HepG2 (cell line): Measurements from ENCODE around the gene FOXA3. TPM values are rescaled to one million over a fixed set of nuclear protein-coding genes. Genes with fewer than 3 reads are reported as not detected.
A peak's percentile ranks its signal among the peaks of the same experiment; 100 is the strongest.

Experiments used
- CHCHD3 ChIP-seq: sonication (generic); formaldehyde crosslinking; IDR thresholded peaks from 2 replicates; pipeline ENCODE4 v1.8.0; 2022; ENCODE audit warnings: mild to moderate bottlenecking, missing genetic modification reagents, moderate library complexity
- CSRNP2 ChIP-seq: sonication (generic); formaldehyde crosslinking; conservative IDR thresholded peaks from 2 replicates; pipeline ENCODE4 v1.8.0; 2022; ENCODE audit warnings: low read depth, missing genetic modification reagents
- FOSL2 ChIP-seq: sonication (generic); formaldehyde crosslinking; IDR thresholded peaks from 2 replicates; pipeline ENCODE4 v1.4.0; 2020; ENCODE audit warnings: missing genetic modification reagents
- HES4 ChIP-seq: sonication (generic); formaldehyde crosslinking; IDR thresholded peaks from 2 replicates; pipeline ENCODE4 v1.9.0; 2021; ENCODE audit warnings: mild to moderate bottlenecking, missing genetic modification reagents, borderline replicate concordance
- KLF9 ChIP-seq: IDR thresholded peaks from 2 replicates; pipeline ENCODE4 v1.6.1; 2016; ENCODE audit warnings: low read depth
- NFE2L2 ChIP-seq: fragments of 150-350 bp; IDR thresholded peaks from 2 replicates; pipeline ENCODE4 v1.6.1; 2014; ENCODE audit warnings: low read length
- NPAS2 ChIP-seq: sonication (generic); formaldehyde crosslinking; IDR thresholded peaks from 2 replicates; pipeline ENCODE4 v1.8.0; 2022; ENCODE audit warnings: mild to moderate bottlenecking, missing genetic modification reagents, borderline replicate concordance
- PCBP1 ChIP-seq: fragments of 200-400 bp; formaldehyde crosslinking; IDR thresholded peaks from 2 replicates; pipeline ENCODE4 v1.6.1; 2017; ENCODE audit warnings: mild to moderate bottlenecking, low read depth, low read length, borderline replicate concordance
- PHF20 ChIP-seq: sonication (generic); formaldehyde crosslinking; IDR thresholded peaks from 2 replicates; pipeline ENCODE4 v1.5.0; 2020; ENCODE audit warnings: mild to moderate bottlenecking, missing genetic modification reagents
- PHF5A ChIP-seq: IDR thresholded peaks from one replicate; pipeline ENCODE4 v1.6.1; 2018; ENCODE audit warnings: low read depth, missing genetic modification reagents; ENCODE audit not compliant: unreplicated experiment
- PLSCR1 ChIP-seq: sonication (generic); formaldehyde crosslinking; IDR thresholded peaks from 2 replicates; pipeline ENCODE4 v1.5.0; 2020; ENCODE audit warnings: missing genetic modification reagents, mild to moderate bottlenecking, borderline replicate concordance
- SIX1 ChIP-seq: sonication (generic); formaldehyde crosslinking; IDR thresholded peaks from 2 replicates; pipeline ENCODE4 v1.4.0; 2020; ENCODE audit warnings: missing genetic modification reagents, borderline replicate concordance
- SP1 ChIP-seq, 2 experiments: fragments of 450-650 bp in 1 of 2; sonication (generic) in 1 of 2; formaldehyde crosslinking in 1 of 2; IDR thresholded peaks; 2 replicates each; pipeline versions ENCODE4 v1.4.0 to v1.6.1; 2016 to 2020; ENCODE audit warnings: missing genetic modification reagents in 1 of 2
- TBX3 ChIP-seq: fragments of 450-650 bp; IDR thresholded peaks from 2 replicates; pipeline ENCODE4 v1.6.1; 2017; ENCODE audit warnings: antibody characterized with exemption, mild to moderate bottlenecking, inconsistent platforms, borderline replicate concordance
- ZMYM4 ChIP-seq: sonication (generic); formaldehyde crosslinking; IDR thresholded peaks from 2 replicates; pipeline ENCODE4 v1.8.1; 2023; ENCODE audit warnings: mild to moderate bottlenecking, missing genetic modification reagents
- ZNF205 ChIP-seq: IDR thresholded peaks from 2 replicates; pipeline ENCODE4 v1.6.1; 2018; ENCODE audit warnings: missing biosample characterization, missing genetic modification reagents
- ZNF274 ChIP-seq: sonication (generic); formaldehyde crosslinking; IDR thresholded peaks from 2 replicates; pipeline ENCODE4 v1.5.1; 2020; ENCODE audit warnings: mild to moderate bottlenecking, missing genetic modification reagents
- ZNF547 ChIP-seq: sonication (generic); formaldehyde crosslinking; IDR thresholded peaks from 2 replicates; pipeline ENCODE4 v1.5.1; 2020; ENCODE audit warnings: mild to moderate bottlenecking, missing genetic modification reagents
- ZNF549 ChIP-seq: sonication (generic); formaldehyde crosslinking; IDR thresholded peaks from 2 replicates; pipeline ENCODE4 v1.5.0; 2020; ENCODE audit warnings: missing genetic modification reagents
- ZNF558 ChIP-seq: sonication (generic); formaldehyde crosslinking; IDR thresholded peaks from 2 replicates; pipeline ENCODE4 v1.9.0; 2022; ENCODE audit warnings: mild to moderate bottlenecking, missing genetic modification reagents, borderline replicate concordance
- ZNF570 ChIP-seq: sonication (generic); formaldehyde crosslinking; IDR thresholded peaks from 2 replicates; pipeline ENCODE4 v1.4.0; 2020; ENCODE audit warnings: mild to moderate bottlenecking, missing genetic modification reagents, borderline replicate concordance
- ZNF609 ChIP-seq: sonication (generic); formaldehyde crosslinking; IDR thresholded peaks from 2 replicates; pipeline ENCODE4 v1.4.0; 2020; ENCODE audit warnings: mild to moderate bottlenecking, missing genetic modification reagents, borderline replicate concordance
- polyA plus RNA-seq, 8 experiments: library from polyadenylated mRNA; depleted of rRNA in 3 of 8; stranded (reverse) in 7 of 8; unstranded in 1 of 8; fragments of >200 nt; fragmentation: Illumina TruSeq in 4 of 8; extraction: Trizol in 4 of 8; gene quantifications; 2 replicates each; pipeline versions ENCODE4 v1.2.1 to v1.2.3, GENCODE V29; 2011 to 2016; ENCODE audit warnings: low read depth in 4 of 8, missing spikeins in 1 of 8, mixed read lengths in 1 of 8; ENCODE audit not compliant: insufficient read depth in 1 of 8
- total RNA-seq, 5 experiments: library from RNA; depleted of rRNA; stranded (reverse); fragments of >200 nt; fragmentation: Illumina TruSeq; extraction: Trizol; gene quantifications; 2 replicates each; pipeline ENCODE4 v1.2.3, GENCODE V29; 2016; ENCODE audit warnings: low read depth in 1 of 5

Gene FOXA3
- total and polyA plus RNA-seq, 2 of the 13 experiments (the other 11 are each of a cell fraction or from before 2014, with no cell fraction given): 29.8 to 47.6 TPM

GRCh38 chr19:45882652-45883585, 18.8 kb downstream of the FOXA3 start (continued):
- peak; percentile 77 for TF ChIP-seq ZNF609
- no peak; the same call in 1 of the 2 replicates for TF ChIP-seq ZMYM4
- peak; percentile 47; the same call in 1 of the 2 replicates for TF ChIP-seq TBX3
- peak; percentile 66; the same call in 1 of the 2 replicates for TF ChIP-seq PCBP1
- no peak for TF ChIP-seq HES4 (CRISPR knock-in tag)
- TF ChIP-seq ZNF274 (CRISPR knock-in tag): peak; percentile 56; the same call in 1 of the 2 replicates
- TF ChIP-seq SP1 (IDR thresholded peaks at IDR 0.05): no peak
- TF ChIP-seq SP1 (CRISPR knock-in tag; IDR thresholded peaks at IDR 0.05): peak; percentile 97
- no peak for TF ChIP-seq ZNF549 (CRISPR knock-in tag)
- TF ChIP-seq PHF5A (CRISPR knock-in tag): peak; percentile 52
- TF ChIP-seq KLF9: no peak
- peak; percentile 71 for TF ChIP-seq ZNF205 (CRISPR knock-in tag)
- no peak for TF ChIP-seq NFE2L2
- 0 out of 2 replicates have a peak, but pooled peaks have one; percentile 19 for TF ChIP-seq PLSCR1 (CRISPR knock-in tag)
- no peak for TF ChIP-seq ZNF570 (CRISPR knock-in tag)
- 0 out of 2 replicates have a peak, but pooled peaks have one; percentile 27 for TF ChIP-seq ZNF547 (CRISPR knock-in tag)
- no peak; the same call in 1 of the 2 replicates for TF ChIP-seq CHCHD3 (CRISPR knock-in tag)
- peak; percentile 56 for TF ChIP-seq ZNF558
- no peak for TF ChIP-seq NPAS2
- TF ChIP-seq FOSL2 (CRISPR knock-in tag): peak; percentile 75
- TF ChIP-seq SIX1 (CRISPR knock-in tag): peak; percentile 58
- TF ChIP-seq CSRNP2 (CRISPR knock-in tag): no peak
- TF ChIP-seq PHF20 (CRISPR knock-in tag): peak; percentile 16; the same call in 1 of the 2 replicates
